GM06990 (cell line): ENCODE data around the gene AHCTF1.

Experiments used
- DNase-seq: peaks from one replicate; pipeline ENCODE4 v3.0.0-alpha.2; 2011; ENCODE audit not compliant: insufficient read length; ENCODE audit errors: extremely low read depth
- H3K27me3 ChIP-seq: replicated peaks from 2 replicates; pipeline ENCODE4 v1.6.0; 2011; ENCODE audit warnings: low read length; ENCODE audit not compliant: control insufficient read depth, insufficient read depth
- H3K36me3 ChIP-seq: 2 replicates; pipeline ENCODE4 v1.5.1; 2011; ENCODE audit warnings: low read length; ENCODE audit not compliant: control insufficient read depth, insufficient read depth
- H3K4me3 ChIP-seq: replicated peaks from 2 replicates; pipeline ENCODE4 v1.5.1; 2011; ENCODE audit warnings: low read depth, mild to moderate bottlenecking, control low read depth, low read length
- TF ChIP-seq, protein P1 (sequence below): IDR thresholded peaks from 2 replicates; pipeline ENCODE4 v1.5.1; 2011; ENCODE audit warnings: low read length, control low read depth, mild to moderate bottlenecking, inconsistent platforms; ENCODE audit not compliant: insufficient read depth, poor library complexity, severe bottlenecking

Gene AHCTF1

DNA sequence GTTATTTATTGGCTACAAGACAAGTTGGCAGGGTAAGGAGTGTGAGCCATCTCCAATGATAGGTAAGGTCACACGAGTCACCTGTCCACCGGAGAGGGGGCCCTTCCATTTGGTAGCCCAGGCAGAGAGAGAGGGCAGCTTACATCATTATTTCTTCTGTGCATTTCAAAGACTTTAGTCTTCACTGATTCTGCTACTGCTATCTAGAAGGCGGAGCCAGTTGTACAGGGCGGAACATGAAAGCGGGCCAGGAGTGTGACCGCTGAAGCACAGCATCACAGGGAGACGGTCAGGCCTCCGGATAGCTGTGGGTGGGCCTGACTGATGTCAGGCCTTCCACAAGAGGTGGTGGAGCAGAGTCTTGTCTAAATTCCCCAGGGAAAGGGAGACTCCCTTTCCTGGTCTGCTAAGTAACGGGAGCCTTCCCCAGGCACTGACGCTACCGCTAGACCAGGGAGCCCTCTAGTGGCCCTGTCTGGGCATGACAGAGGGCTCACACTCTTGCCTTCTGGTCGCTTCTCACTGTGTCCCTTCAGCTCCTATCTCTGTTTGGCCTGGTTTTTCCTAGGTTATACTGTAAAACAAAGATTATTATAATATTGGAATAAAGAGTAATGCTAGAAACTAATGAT is 39.5 kb upstream of the AHCTF1 start:
- Histone ChIP-seq H3K36me3 (no peaks in the 10 kb centered on the region), H3K4me3 (no peak overlapping the region), H3K27me3 (no peaks in the 10 kb centered on the region)
- peak; percentile 21 for DNase-seq
- TF ChIP-seq, protein P1, sequence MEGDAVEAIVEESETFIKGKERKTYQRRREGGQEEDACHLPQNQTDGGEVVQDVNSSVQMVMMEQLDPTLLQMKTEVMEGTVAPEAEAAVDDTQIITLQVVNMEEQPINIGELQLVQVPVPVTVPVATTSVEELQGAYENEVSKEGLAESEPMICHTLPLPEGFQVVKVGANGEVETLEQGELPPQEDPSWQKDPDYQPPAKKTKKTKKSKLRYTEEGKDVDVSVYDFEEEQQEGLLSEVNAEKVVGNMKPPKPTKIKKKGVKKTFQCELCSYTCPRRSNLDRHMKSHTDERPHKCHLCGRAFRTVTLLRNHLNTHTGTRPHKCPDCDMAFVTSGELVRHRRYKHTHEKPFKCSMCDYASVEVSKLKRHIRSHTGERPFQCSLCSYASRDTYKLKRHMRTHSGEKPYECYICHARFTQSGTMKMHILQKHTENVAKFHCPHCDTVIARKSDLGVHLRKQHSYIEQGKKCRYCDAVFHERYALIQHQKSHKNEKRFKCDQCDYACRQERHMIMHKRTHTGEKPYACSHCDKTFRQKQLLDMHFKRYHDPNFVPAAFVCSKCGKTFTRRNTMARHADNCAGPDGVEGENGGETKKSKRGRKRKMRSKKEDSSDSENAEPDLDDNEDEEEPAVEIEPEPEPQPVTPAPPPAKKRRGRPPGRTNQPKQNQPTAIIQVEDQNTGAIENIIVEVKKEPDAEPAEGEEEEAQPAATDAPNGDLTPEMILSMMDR: peak; percentile 85

DNA sequence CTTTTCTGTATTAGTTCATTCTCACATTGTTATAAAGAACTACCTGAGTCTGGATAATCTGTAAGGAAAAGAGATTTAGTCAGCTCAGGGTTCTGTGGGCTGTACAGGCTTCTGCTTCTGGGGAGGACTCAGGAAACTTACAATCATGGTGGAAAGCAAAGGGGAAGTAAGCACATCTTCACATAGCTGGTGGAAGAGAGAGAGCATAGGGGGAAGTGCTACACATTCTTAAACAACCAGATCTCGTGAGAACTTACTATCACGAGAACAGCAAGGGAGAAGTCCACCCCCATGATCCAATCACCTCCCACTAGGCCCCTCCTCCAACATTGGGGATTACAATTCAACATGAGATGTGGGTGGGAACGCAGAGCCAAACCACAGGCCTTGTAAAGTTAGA is 37.9 kb upstream of the AHCTF1 start:
- H3K36me3 ChIP-seq: no peaks in the 10 kb centered on the region
- TF ChIP-seq, protein P1: no peak

DNA sequence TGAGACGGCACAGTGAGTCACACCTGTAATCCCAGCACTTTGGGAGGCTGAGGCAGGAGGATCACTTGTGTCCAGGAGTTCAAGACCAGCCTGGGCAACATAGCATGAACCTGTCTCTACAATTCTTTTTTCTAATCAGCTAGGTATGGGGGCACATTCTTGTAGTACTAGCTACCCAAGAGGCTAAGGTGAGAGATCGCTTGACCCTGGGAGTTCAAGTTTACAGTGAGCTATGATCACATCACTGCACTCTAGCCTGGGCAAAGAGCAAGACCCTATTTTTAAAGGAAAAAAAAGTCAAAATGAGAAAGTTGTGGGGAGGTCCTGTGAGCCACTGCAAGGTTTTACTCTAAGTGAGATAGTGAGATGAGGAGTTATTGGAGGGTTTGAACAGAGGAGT is 34.8 kb upstream of the AHCTF1 start:
- Histone ChIP-seq H3K27me3 (no peaks in the 10 kb centered on the region), H3K36me3 (no peaks in the 10 kb centered on the region), H3K4me3 (no peak overlapping the region)
- TF ChIP-seq, protein P1: no peak
- no peak for DNase-seq

More for the DNA sequence above, 37.9 kb upstream of the AHCTF1 start:
- Histone ChIP-seq H3K27me3 (no peaks in the 10 kb centered on the region), H3K4me3 (no peak overlapping the region)
- DNase-seq: no peak

DNA sequence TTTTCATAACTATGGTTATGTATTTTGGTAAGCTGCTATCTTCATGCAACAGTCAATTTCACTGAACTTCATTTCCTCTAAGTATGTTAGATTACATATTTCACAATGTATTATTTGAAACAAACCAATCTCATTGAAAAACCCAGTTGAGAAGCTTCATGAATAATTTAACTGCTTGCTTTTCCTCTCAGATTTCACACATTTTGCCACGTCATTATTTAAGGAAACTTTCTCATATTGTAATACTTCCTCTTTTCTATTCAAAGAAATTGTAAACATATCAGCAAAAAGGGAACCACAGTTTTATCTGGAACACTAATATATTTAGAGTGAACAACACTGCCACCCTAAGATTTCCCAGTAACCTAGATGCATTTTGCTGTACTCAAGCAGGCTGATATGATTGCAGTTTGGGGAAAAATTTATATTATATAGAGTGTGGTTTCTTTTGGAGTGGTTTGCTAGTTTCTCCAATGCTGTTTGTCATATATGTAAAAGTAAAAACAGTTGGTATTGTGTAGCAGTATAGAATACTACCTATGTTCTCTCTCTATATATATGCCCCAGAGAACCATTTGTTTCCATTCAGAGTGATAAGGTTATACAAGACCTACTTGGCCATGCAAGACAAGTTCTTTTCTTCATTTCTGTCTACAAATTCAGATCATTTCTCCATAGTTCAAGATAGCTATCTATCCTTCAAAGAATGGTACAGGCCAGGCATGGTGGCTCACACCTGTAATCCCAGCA is 28.4 kb upstream of the AHCTF1 start:
- no peak overlapping the region for H3K4me3 ChIP-seq
- peak; percentile 50 for DNase-seq

DNA sequence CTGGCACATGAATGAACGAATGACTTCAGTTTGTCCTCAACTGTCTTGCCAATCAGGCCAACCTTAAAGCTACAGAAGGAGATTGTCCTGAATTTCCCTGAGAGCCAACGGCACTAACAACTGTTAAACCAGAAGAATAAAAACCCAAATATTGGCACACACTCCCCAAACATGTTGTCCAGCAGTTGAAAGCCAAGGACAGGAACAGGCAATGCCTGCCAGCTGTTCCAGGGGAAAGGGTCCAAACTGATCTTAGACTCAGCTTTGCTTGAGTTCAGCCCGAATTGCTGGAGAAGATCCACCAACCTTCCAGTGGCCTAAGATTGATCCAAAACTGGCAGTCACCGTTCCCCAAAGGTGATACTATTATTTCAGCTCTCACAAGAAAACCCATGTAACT is 22.4 kb upstream of the AHCTF1 start:
- no peak for DNase-seq
- Histone ChIP-seq H3K27me3 (no peaks in the 10 kb centered on the region), H3K36me3 (no peaks in the 10 kb centered on the region), H3K4me3 (no peak overlapping the region)
- TF ChIP-seq, protein P1: no peak

More for the DNA sequence above, 28.4 kb upstream of the AHCTF1 start:
- Histone ChIP-seq H3K36me3 (no peaks in the 10 kb centered on the region), H3K27me3 (no peaks in the 10 kb centered on the region)
- TF ChIP-seq, protein P1: no peak
